ENCODE measurements around the gene MRAP2. TPM values are rescaled to one million over a fixed set of nuclear protein-coding genes. Genes with fewer than 3 reads are reported as not detected.
"Not testable (repeated sequence)": the region's sequence is repeated elsewhere in the genome, so short reads cannot be mapped to it uniquely, and the experiment has no call there.

Gene MRAP2
- total and polyA plus RNA-seq, 2 experiments from 2014 or later, result 8.7 to 20.6 TPM

DNA sequence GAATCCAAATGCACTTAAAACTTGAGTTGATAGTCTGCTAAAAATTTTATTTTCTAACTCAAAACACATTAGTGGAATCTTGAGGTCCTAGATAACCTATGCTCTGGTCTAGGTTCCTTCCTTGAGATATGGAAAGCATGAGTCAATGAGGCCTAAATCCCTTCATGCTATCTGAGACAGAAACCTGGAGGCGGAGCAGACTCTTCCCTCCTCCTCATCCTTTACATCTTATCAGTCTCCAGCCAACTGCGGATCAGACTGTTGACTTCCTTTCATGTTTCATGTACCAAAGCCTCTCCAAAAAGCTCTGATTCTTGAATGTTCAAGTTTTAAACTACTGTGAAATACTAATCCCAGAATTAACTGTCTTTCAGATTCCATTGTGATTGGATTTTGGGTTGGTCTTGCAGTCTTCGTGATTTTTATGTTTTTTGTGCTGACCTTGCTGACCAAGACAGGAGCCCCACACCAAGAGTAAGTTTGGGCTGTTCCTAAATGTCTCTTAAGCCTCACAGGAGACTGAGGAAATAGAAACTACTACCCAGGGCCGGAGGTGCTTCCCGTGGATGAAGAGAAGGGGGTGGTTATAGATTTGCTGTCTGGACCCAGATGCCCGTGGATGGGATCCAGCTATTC is 29.1 kb downstream of the MRAP2 start:
- DNase-seq (ENCODE audit: low read depth in 1 of 2, low spot score in 1 of 2), result no peak
- TF ChIP-seq, protein P1, sequence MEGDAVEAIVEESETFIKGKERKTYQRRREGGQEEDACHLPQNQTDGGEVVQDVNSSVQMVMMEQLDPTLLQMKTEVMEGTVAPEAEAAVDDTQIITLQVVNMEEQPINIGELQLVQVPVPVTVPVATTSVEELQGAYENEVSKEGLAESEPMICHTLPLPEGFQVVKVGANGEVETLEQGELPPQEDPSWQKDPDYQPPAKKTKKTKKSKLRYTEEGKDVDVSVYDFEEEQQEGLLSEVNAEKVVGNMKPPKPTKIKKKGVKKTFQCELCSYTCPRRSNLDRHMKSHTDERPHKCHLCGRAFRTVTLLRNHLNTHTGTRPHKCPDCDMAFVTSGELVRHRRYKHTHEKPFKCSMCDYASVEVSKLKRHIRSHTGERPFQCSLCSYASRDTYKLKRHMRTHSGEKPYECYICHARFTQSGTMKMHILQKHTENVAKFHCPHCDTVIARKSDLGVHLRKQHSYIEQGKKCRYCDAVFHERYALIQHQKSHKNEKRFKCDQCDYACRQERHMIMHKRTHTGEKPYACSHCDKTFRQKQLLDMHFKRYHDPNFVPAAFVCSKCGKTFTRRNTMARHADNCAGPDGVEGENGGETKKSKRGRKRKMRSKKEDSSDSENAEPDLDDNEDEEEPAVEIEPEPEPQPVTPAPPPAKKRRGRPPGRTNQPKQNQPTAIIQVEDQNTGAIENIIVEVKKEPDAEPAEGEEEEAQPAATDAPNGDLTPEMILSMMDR (IDR thresholded peaks at IDR 0.05; ENCODE audit: low read depth, low read length), result no peak
- Histone ChIP-seq H3K4me3 (no peak overlapping the region), H3K4me1 (ENCODE audit: low read depth) (peaks cover 38% of the 10 kb centered on the region), H3K27ac (no peak overlapping the region), H3K36me3 (no peaks in the 10 kb centered on the region), H3K27me3 (no peaks in the 10 kb centered on the region), H3K9me3 (ENCODE audit: low read depth) (no peaks in the 10 kb centered on the region)

DNA sequence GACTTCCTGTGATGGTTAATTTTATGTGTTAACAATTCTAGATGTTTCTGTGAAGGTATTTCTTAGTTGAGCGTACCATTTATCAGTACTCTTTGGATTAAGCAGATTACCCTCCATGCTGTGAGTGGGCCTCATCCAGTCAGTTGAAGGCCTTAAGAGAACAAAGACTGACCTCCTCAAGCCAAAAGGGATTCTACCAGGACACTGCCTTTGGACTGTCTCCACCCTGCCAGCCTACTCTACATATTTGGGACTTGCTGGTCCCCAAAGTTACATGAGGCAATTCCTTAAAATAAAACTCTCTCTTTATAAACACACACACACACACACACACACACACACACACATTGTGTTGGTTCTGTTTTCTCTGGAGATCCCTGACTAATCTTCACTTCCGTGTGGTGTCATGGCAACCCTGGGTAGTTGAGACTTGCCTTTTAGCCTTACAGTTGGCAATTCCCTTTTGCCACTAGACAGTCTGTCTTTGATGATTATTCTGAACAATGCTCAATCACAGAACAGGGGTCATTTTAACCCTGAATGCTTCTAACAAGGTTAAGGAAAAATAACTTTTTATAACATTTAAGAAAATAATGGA is 32.2 kb downstream of the MRAP2 start:
- TF ChIP-seq, protein P1 (IDR thresholded peaks at IDR 0.05; ENCODE audit: low read depth, low read length), result no peak
- peak in 1 of 2 donors; percentile 45 for DNase-seq (ENCODE audit: low read depth in 1 of 2, low spot score in 1 of 2)

DNA sequence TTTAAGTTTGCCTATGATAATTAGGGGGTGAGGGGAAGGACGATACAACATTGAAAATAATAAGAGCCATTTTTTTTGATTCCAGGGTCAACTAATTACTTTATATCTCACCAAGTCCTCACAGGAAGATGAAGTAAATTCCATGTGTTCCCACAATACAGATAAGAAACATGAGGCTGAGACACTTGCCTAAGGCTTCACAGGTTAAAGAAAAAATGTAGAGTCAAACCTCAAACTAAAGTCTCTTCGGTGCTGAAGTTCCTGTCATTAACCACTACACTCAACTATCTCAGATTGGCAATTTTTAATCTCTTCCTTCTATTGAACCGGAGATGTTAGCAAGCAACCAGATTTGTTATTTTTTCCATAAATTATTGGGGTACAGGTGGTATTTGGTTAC is 33.0 kb downstream of the MRAP2 start:
- DNase-seq (ENCODE audit: low read depth in 1 of 2, low spot score in 1 of 2), result no peak
- Histone ChIP-seq H3K9me3 (ENCODE audit: low read depth) (no peaks in the 10 kb centered on the region), H3K27me3 (no peaks in the 10 kb centered on the region), H3K4me3 (no peak overlapping the region), H3K4me1 (ENCODE audit: low read depth) (peaks cover 15% of the 10 kb centered on the region), H3K36me3 (no peaks in the 10 kb centered on the region), H3K27ac (no peak overlapping the region)
- TF ChIP-seq, protein P1 (IDR thresholded peaks at IDR 0.05; ENCODE audit: low read depth, low read length), result no peak

More for the DNA sequence above, 32.2 kb downstream of the MRAP2 start:
- H3K36me3 ChIP-seq, result no peaks in the 10 kb centered on the region
- H3K4me1 ChIP-seq (ENCODE audit: low read depth), result peaks cover 20% of the 10 kb centered on the region
- no peak overlapping the region for H3K4me3 ChIP-seq
- no peaks in the 10 kb centered on the region for H3K9me3 ChIP-seq (ENCODE audit: low read depth)
- H3K27me3 ChIP-seq, result no peaks in the 10 kb centered on the region
- no peak overlapping the region for H3K27ac ChIP-seq

DNA sequence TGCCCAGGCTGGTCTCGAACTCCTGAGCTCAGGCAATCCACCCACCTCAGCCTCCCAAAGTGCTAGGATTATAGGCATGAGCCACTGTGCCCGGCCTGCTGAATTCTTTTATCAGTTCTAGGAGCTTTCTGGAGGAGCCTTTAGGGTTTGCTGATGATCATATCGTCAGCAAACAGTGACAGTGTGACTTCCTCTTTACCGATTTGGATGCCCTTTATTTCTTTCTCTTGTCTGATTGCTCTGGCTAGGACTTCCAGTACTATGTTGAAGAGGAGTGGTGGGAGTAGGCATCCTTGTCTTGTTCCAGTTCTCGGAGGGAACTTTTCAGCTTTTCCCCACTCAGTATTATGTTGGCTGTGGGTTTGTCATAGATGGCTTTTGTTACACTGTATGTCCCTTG is 35.3 kb downstream of the MRAP2 start:
- H3K27ac ChIP-seq, result not testable (repeated sequence)

DNA sequence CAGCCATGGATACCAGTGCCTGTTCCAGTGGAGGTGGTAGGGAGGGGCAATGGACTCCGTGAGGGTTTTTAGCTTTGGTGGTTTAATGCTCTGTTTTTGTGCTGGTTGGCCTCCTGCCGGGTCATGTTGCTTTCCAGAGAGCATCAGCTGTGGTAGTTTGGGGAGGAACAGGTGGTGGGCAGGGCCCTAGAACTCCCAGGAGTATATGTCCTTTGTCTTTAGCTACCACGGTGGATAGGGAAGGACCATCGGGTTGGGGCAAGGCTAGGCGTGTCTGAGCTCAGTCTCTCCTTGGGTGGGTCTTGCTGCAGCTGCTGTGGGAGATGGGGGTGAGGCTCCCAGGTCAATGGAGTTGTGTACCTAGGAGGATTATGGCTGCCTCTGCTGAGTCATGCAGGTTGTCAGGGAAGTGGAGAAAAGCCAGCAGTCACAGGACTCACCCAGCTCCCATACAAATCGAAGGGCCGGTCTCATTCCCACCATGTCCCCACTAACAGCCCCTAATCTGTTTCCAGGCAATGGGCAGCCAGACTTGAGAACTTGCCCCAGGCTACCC is 38.9 kb downstream of the MRAP2 start:
- H3K4me3 ChIP-seq, result no peak overlapping the region
- no peaks in the 10 kb centered on the region for H3K9me3 ChIP-seq (ENCODE audit: low read depth)
- DNase-seq (ENCODE audit: low read depth in 1 of 2, low spot score in 1 of 2), result no peak
- no peaks in the 10 kb centered on the region for H3K4me1 ChIP-seq (ENCODE audit: low read depth)
- no peaks in the 10 kb centered on the region for H3K27me3 ChIP-seq
- no peak overlapping the region for H3K27ac ChIP-seq
- TF ChIP-seq, protein P1 (IDR thresholded peaks at IDR 0.05; ENCODE audit: low read depth, low read length), result no peak
- no peaks in the 10 kb centered on the region for H3K36me3 ChIP-seq

More for the DNA sequence above, 35.3 kb downstream of the MRAP2 start:
- H3K4me3 ChIP-seq; H3K4me1 ChIP-seq (ENCODE audit: low read depth); H3K9me3 ChIP-seq (ENCODE audit: low read depth); H3K27me3 ChIP-seq; DNase-seq (ENCODE audit: low read depth in 1 of 2, low spot score in 1 of 2); H3K36me3 ChIP-seq: not testable (repeated sequence)

All from cardiac muscle cell (in vitro differentiated cells and primary cell).